ENCODE results near the gene OPRL1.

- TF ChIP-seq CTCF (IDR thresholded peaks at IDR 0.05), result no peak
- no peak for TF ChIP-seq POLR2A (IDR thresholded peaks at IDR 0.05)
- no peak for TF ChIP-seq POLR2AphosphoS5 (IDR thresholded peaks at IDR 0.05)
These were observed 24.4 kb upstream of the OPRL1 start for GRCh38 chr20:64055396-64055892.

Data from breast epithelium (tissue), 3 donors.